Measurements from ENCODE around the gene THSD4.

DNA sequence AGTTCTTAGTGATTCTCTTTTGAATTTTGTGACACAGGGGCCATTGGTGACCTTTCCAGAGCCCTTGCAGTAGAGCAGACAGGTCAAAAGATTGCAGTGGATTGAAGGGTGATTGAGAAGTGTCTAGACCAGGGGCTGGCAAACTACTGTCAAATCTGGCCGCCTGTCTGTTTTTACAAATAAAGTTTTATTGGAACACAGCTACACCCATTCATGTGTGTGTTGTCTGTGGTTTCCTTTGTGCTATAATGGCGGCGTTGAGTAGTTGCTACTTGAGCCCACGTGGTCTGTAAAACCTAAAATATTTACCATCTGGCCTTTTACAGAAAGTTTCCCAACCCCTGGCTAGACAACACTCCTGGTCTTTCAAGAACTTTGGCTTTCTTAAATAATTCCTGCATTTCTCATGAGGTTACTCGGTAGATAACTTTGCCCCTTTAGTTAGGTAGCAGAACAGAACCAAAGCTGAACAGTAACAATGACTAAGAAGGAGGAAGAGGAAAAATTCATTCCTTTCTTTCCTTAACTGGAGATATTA is 430.0 kb downstream of the THSD4 start:
- TF ChIP-seq, protein P1, sequence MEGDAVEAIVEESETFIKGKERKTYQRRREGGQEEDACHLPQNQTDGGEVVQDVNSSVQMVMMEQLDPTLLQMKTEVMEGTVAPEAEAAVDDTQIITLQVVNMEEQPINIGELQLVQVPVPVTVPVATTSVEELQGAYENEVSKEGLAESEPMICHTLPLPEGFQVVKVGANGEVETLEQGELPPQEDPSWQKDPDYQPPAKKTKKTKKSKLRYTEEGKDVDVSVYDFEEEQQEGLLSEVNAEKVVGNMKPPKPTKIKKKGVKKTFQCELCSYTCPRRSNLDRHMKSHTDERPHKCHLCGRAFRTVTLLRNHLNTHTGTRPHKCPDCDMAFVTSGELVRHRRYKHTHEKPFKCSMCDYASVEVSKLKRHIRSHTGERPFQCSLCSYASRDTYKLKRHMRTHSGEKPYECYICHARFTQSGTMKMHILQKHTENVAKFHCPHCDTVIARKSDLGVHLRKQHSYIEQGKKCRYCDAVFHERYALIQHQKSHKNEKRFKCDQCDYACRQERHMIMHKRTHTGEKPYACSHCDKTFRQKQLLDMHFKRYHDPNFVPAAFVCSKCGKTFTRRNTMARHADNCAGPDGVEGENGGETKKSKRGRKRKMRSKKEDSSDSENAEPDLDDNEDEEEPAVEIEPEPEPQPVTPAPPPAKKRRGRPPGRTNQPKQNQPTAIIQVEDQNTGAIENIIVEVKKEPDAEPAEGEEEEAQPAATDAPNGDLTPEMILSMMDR (IDR thresholded peaks at IDR 0.05; ENCODE audit: control extremely low read depth in 1 of 3, insufficient read depth in 1 of 3, low read depth in 1 of 3, low read length in 3 of 3) = no peak
- TF ChIP-seq EZH2 (IDR thresholded peaks at IDR 0.05; ENCODE audit: low read depth, low read length, severe bottlenecking) (no peak), POU5F1 (IDR thresholded peaks at IDR 0.05; ENCODE audit: low read depth, low read length) (no peak), GTF2F1 (IDR thresholded peaks at IDR 0.05; ENCODE audit: borderline replicate concordance, low read depth, low read length) (no peak)

Data from H1 (cell line).